ENCODE results near the gene FAF1. TPM values are rescaled to one million over a fixed set of nuclear protein-coding genes. Genes with fewer than 3 reads are reported as not detected.

The FAF1 gene
- total RNA-seq, 1 donor from 2014 or later, result 52.7 TPM

DNA sequence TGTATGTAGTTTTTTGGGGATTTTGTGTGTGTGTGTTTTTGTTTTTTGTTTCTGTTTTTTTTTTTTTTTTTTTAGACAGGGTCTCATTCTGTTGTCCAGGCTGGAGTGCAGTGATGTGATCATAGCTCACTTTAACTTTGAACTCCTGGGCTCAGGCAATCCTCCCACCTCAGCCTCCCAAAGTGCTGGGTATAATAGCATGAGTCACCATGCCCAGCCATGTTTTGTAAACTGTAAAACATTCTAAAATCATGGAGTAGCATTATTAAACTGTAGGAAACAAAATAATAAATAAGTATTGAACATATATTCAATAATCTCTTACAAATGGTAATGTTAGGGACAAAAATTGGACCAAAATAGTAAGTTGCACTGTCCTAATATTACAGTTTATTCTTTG, 124.0 kb downstream of the FAF1 start:
- Histone ChIP-seq H3K36me3 (ENCODE audit: control insufficient read depth, insufficient read depth, low read length) (no peaks in the 10 kb centered on the region), H3K4me3 (ENCODE audit: low read depth, low read length) (no peak overlapping the region), H3K27me3 (ENCODE audit: control insufficient read depth, insufficient read depth, low read length) (no peaks in the 10 kb centered on the region)
- no peak for FAIRE-seq
- no peak for DNase-seq (ENCODE audit: low read depth)
- TF ChIP-seq, protein P1, sequence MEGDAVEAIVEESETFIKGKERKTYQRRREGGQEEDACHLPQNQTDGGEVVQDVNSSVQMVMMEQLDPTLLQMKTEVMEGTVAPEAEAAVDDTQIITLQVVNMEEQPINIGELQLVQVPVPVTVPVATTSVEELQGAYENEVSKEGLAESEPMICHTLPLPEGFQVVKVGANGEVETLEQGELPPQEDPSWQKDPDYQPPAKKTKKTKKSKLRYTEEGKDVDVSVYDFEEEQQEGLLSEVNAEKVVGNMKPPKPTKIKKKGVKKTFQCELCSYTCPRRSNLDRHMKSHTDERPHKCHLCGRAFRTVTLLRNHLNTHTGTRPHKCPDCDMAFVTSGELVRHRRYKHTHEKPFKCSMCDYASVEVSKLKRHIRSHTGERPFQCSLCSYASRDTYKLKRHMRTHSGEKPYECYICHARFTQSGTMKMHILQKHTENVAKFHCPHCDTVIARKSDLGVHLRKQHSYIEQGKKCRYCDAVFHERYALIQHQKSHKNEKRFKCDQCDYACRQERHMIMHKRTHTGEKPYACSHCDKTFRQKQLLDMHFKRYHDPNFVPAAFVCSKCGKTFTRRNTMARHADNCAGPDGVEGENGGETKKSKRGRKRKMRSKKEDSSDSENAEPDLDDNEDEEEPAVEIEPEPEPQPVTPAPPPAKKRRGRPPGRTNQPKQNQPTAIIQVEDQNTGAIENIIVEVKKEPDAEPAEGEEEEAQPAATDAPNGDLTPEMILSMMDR (IDR thresholded peaks at IDR 0.05; ENCODE audit: insufficient read depth, low read length, severe bottlenecking), result no peak

DNA sequence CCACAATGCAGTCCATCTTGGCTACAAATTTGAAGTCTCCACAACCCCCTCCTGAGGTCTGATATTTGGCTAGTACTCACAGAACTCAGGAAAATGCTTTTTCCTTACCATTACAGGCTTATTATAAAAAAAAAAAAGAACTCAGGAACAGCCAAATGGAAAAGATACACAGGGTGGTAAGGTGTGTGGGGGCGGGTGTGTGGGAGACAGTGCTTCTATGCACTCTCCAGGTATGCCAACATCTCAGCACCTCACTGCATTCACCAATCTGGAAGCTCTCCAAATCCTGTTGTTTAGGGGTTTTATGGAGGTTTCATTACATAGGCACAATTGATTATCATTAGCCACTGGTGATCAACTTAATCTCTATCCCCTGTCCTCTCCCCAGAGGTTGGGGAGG, 126.9 kb downstream of the FAF1 start:
- H3K36me3 ChIP-seq (ENCODE audit: control insufficient read depth, insufficient read depth, low read length), result no peaks in the 10 kb centered on the region
- DNase-seq (ENCODE audit: low read depth) (no peak), FAIRE-seq (no peak)
- H3K4me3 ChIP-seq (ENCODE audit: low read depth, low read length), result no peak overlapping the region
- H3K27me3 ChIP-seq (ENCODE audit: control insufficient read depth, insufficient read depth, low read length), result no peaks in the 10 kb centered on the region
- TF ChIP-seq, protein P1 (IDR thresholded peaks at IDR 0.05; ENCODE audit: insufficient read depth, low read length, severe bottlenecking), result no peak

DNA sequence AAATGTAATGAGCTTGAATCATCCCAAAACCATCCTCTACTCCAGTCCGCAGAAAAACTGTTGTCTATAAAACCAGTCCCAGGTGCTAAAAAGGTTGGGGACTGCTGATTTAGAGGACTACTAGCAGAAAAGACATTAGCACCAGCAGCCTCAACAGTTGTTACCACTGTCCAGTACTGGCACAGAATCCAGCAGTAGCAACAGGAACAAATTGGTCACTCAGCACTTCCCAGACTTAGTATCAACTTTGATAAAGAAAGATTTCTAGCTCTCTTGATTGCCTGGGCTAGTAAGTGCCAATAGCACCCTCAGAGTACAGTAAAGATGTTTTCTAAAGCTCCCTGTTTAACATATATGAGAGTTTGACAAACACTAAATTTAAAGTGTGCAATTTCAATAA, 127.9 kb downstream of the FAF1 start:
- no peak overlapping the region for H3K4me3 ChIP-seq (ENCODE audit: low read depth, low read length)
- DNase-seq (ENCODE audit: low read depth) (no peak), FAIRE-seq (no peak)
- TF ChIP-seq, protein P1 (IDR thresholded peaks at IDR 0.05; ENCODE audit: insufficient read depth, low read length, severe bottlenecking), result no peak
- no peaks in the 10 kb centered on the region for H3K27me3 ChIP-seq (ENCODE audit: control insufficient read depth, insufficient read depth, low read length)
- H3K36me3 ChIP-seq (ENCODE audit: control insufficient read depth, insufficient read depth, low read length), result no peaks in the 10 kb centered on the region

DNA sequence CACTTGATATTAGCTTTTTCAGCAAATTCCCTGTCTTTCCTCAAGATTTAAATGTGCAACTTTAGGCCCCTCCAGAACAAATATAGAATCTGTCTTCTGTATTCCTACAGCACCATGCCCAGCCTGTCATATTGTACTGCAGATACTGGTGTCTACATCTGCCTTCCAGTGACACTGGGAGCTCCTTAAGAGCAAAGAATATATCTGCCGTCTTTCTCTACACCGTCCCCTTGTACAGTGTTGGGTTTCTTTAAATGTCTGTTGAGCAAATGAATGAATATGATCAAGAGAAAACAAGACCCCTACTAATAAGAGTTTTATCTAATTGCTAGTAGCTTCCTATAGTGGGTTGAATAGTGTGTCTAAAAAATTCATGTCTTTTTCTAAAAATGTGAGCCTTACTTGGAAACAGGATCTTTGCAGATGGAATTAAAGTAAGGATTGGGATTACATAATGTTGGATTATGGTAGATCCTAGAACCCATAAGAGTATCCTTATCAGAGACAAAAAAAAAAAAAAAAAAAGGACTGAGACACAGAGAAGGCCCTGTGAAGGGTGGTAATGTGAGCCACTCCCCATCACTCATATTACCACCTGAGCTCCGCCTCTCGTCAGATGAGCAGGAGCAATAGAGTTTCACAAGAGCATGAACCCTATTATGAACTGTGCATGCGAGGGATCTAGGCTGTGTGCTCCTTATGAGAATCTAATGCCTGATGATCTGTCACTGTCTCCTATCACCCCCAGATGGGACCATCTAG, 128.6 kb downstream of the FAF1 start:
- Histone ChIP-seq H3K36me3 (ENCODE audit: control insufficient read depth, insufficient read depth, low read length) (no peaks in the 10 kb centered on the region), H3K4me3 (ENCODE audit: low read depth, low read length) (no peak overlapping the region), H3K27me3 (ENCODE audit: control insufficient read depth, insufficient read depth, low read length) (no peaks in the 10 kb centered on the region)
- DNase-seq (ENCODE audit: low read depth) (no peak), FAIRE-seq (no peak)
- TF ChIP-seq, protein P1 (IDR thresholded peaks at IDR 0.05; ENCODE audit: insufficient read depth, low read length, severe bottlenecking), result no peak

DNA sequence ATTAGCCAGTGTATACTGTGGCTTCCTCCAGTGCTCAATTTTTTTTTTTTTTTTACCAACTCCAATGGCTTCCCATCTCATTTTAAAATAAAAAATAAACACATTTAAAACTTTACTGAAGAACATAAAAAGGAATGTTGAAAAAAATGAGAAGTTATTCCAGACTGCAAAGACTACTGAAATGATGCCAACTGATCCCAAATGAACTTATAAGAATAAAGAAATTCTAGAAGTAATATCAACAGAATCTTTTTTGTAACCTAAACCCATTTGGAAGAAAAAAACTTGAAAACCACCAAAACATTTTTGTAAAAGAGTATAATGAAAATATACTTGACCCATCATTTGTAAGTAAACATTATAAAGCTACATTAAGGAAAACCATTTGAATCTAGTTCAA, 129.4 kb downstream of the FAF1 start:
- TF ChIP-seq, protein P1 (IDR thresholded peaks at IDR 0.05; ENCODE audit: insufficient read depth, low read length, severe bottlenecking), result no peak
- Histone ChIP-seq H3K27me3 (ENCODE audit: control insufficient read depth, insufficient read depth, low read length) (no peaks in the 10 kb centered on the region), H3K4me3 (ENCODE audit: low read depth, low read length) (no peak overlapping the region), H3K36me3 (ENCODE audit: control insufficient read depth, insufficient read depth, low read length) (no peaks in the 10 kb centered on the region)
- DNase-seq (ENCODE audit: low read depth) (no peak), FAIRE-seq (no peak)

Data from bronchial epithelial cell (primary cell).